Stimulated activated CD4-positive, alpha-beta T cell treated with anti-CD3 and anti-CD28 coated beads, Interleukin-1b, Interleukin-23, amount 100 ng/mL, for 48 hours (primary cell): ENCODE results near the gene ZBTB32.
"Not testable (repeated sequence)": the region's sequence is repeated elsewhere in the genome, so short reads cannot be mapped to it uniquely, and the experiment has no call there.

Experiments
- DNase-seq: peaks from one replicate; pipeline ENCODE4 v3.0.0-alpha.2; 2020

Gene ZBTB32

GRCh38 chr19:35704218-35704617 is at the start of gene ZBTB32:
TSS of gene ZBTB32 (plus strand) at chr19:35704558. CDS start at chr19:35714627, 10,069 bp downstream.
- DNase-seq, result no peak

GRCh38 chr19:35654828-35655227 is 49.5 kb upstream of the ZBTB32 start:
- not testable (repeated sequence) for DNase-seq

- no peak for DNase-seq
These were observed 48.8 kb upstream of the ZBTB32 start for GRCh38 chr19:35655600-35655999.

- no peak for DNase-seq
These were observed 47.7 kb upstream of the ZBTB32 start for GRCh38 chr19:35656700-35657099.

- no peak for DNase-seq
These were observed 46.3 kb upstream of the ZBTB32 start for GRCh38 chr19:35657904-35658700.

GRCh38 chr19:35661995-35662340 is 42.4 kb upstream of the ZBTB32 start:
- DNase-seq, result no peak

GRCh38 chr19:35663981-35664380 is 40.4 kb upstream of the ZBTB32 start:
- no peak for DNase-seq

GRCh38 chr19:35665157-35665556 is 39.2 kb upstream of the ZBTB32 start:
- DNase-seq, result no peak

- no peak for DNase-seq
These were observed 38.8 kb upstream of the ZBTB32 start for GRCh38 chr19:35665604-35666003.

- no peak for DNase-seq
These were observed 38.0 kb upstream of the ZBTB32 start, which contains the start of gene UPK1A for GRCh38 chr19:35666251-35666913. TSS of gene UPK1A (plus strand) at chr19:35666517. CDS start at chr19:35666813, 296 bp downstream.

GRCh38 chr19:35669566-35669965 is 34.8 kb upstream of the ZBTB32 start:
- no peak for DNase-seq

- DNase-seq, result no peak
These were observed 34.4 kb upstream of the ZBTB32 start for GRCh38 chr19:35669974-35670373.

GRCh38 chr19:35670686-35671085 is 33.7 kb upstream of the ZBTB32 start:
- DNase-seq, result no peak

GRCh38 chr19:35671818-35672217 is 32.5 kb upstream of the ZBTB32 start:
- no peak for DNase-seq

GRCh38 chr19:35673121-35673804 is 31.1 kb upstream of the ZBTB32 start:
- peak; percentile 68 for DNase-seq

GRCh38 chr19:35675589-35676140 is 28.7 kb upstream of the ZBTB32 start:
- DNase-seq, result no peak

GRCh38 chr19:35689836-35690235 is 14.5 kb upstream of the ZBTB32 start:
- DNase-seq, result no peak

- not testable (repeated sequence) for DNase-seq
These were observed 13.3 kb upstream of the ZBTB32 start for GRCh38 chr19:35691106-35691505.

- DNase-seq, result no peak
These were observed 12.3 kb upstream of the ZBTB32 start for GRCh38 chr19:35692010-35692409.

GRCh38 chr19:35693422-35693821 is 10.9 kb upstream of the ZBTB32 start:
- no peak for DNase-seq

- peak; percentile 91 for DNase-seq
These were observed 10.3 kb upstream of the ZBTB32 start for GRCh38 chr19:35693835-35694599.

GRCh38 chr19:35695895-35696422 is 8.4 kb upstream of the ZBTB32 start:
- no peak for DNase-seq
